Chondrocyte (in vitro differentiated cells): ENCODE results near the gene RASAL1. TPM values are rescaled to one million over a fixed set of nuclear protein-coding genes. Genes with fewer than 3 reads are reported as not detected.

Experiments used
- DNase-seq: peaks from one replicate; pipeline ENCODE4 v3.0.0; 2021; ENCODE audit warnings: mixed read lengths, low spot score
- H3K27ac Mint-ChIP-seq: one replicate; pipeline ENCODE4 v1.8.0; 2021; ENCODE audit warnings: mild to moderate bottlenecking, moderate library complexity, mixed read lengths; ENCODE audit not compliant: unreplicated experiment
- H3K27me3 Mint-ChIP-seq: 2 replicates; pipeline ENCODE4 v1.8.0; 2021; ENCODE audit warnings: low read depth, mixed read lengths
- H3K36me3 Mint-ChIP-seq: 2 replicates; pipeline ENCODE4 v1.8.0; 2021; ENCODE audit warnings: low read depth, mixed read lengths
- H3K4me1 Mint-ChIP-seq: 2 replicates; pipeline ENCODE4 v1.8.0; 2021; ENCODE audit warnings: low read depth, mild to moderate bottlenecking, mixed read lengths
- H3K4me3 Mint-ChIP-seq: one replicate; pipeline ENCODE4 v1.8.0; 2021; ENCODE audit warnings: mild to moderate bottlenecking, moderate library complexity, mixed read lengths; ENCODE audit not compliant: unreplicated experiment
- H3K9me3 Mint-ChIP-seq: 2 replicates; pipeline ENCODE4 v1.8.0; 2021; ENCODE audit warnings: low read depth, mixed read lengths
- CTCF ChIP-seq: fragments of 200-600 bp; sonication (generic); IDR thresholded peaks from 2 replicates; pipeline ENCODE4 v1.5.0; 2021; ENCODE audit warnings: antibody characterized with exemption, mild to moderate bottlenecking, moderate library complexity
- total RNA-seq: library from RNA; stranded (reverse); gene quantifications from 3 replicates; pipeline ENCODE4 v1.2.1, GENCODE V29; 2021

The RASAL1 gene
- total RNA-seq, 1 donor from 2014 or later = not detected

DNA sequence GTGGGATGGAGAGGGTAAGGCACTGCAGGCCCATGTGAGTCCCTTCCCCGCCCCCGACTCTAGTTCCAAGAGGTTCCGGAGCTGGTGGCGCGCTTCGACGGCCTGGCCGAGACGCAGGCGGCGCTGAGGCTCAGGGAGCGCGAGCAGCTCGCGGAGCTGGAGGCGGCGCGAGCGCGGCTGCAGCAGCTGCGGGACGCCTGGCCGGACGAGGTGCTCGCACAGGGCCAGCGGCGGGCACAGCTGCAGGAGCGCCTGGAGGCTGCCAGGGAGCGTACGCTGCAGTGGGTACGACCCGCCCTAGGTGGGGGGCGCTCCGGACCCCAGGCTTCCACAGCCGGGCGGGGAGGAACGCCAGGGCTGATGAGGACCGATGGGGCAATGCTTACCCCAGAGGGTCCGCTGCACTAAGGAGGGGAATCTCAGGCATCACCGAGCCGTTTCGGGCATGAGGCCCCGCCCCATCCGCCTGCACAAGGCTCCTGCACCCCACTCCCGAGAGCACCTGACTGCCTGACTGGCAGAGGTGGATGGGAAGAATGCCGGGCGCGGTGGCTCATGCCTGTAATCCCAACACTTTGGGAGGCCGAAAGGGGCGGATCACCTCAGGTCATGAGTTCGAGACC is 18.9 kb upstream of the RASAL1 start:
- H3K36me3 Mint-ChIP-seq = peaks cover 9% of the 10 kb centered on the region
- DNase-seq = no peak
- peaks cover 31% of the 10 kb centered on the region for H3K27me3 Mint-ChIP-seq
- no peaks in the 10 kb centered on the region for H3K9me3 Mint-ChIP-seq
- TF ChIP-seq CTCF = no peak
- H3K27ac Mint-ChIP-seq = no peak overlapping the region
- H3K4me3 Mint-ChIP-seq = no peak overlapping the region
- H3K4me1 Mint-ChIP-seq = peaks cover 17% of the 10 kb centered on the region

GRCh38 chr12:113152835-113153814 is 17.6 kb upstream of the RASAL1 start:
- peak overlapping the region; percentile 55 for H3K4me3 Mint-ChIP-seq
- TF ChIP-seq CTCF = peak; percentile 78
- DNase-seq = no peak
- no peak overlapping the region for H3K27ac Mint-ChIP-seq
- peaks cover 31% of the 10 kb centered on the region for H3K27me3 Mint-ChIP-seq
- no peaks in the 10 kb centered on the region for H3K9me3 Mint-ChIP-seq
- peaks cover 2% of the 10 kb centered on the region for H3K36me3 Mint-ChIP-seq
- peaks cover 18% of the 10 kb centered on the region for H3K4me1 Mint-ChIP-seq

DNA sequence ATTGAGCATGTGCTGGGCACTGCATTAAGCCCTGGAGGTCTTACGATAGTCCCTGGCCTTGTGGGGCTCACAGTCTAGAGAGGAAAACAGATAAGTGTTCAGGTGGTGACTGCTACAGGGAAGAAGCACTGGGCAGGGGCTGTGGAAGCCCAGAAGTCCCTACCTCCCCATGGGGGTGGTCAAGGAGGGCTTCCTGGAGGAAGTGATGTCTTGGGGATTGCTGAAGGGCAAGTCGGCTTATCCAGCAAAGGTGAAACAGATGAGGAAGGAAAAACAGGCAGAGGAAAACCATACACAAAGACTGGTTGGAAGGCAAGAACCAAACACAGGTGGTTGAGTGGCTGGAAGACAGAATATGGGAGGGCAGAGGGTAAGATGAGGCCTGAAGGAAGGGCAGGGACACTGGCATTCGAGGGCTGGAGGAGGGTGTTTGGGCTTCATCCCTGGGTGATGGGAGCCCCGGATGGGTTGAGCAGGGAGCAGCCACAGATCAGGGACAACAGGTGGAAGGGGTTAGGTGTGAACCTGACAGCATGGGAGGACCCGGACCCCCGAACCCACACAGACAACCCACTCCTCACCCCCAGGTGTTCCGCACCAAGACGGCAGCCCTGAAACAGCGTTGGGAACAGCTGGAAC is 16.8 kb upstream of the RASAL1 start:
- Mint-ChIP-seq H3K9me3 (peaks cover 3% of the 10 kb centered on the region), H3K4me3 (peak overlapping the region; percentile 12), H3K27me3 (peaks cover 35% of the 10 kb centered on the region), H3K36me3 (no peaks in the 10 kb centered on the region), H3K27ac (no peak overlapping the region), H3K4me1 (peaks cover 18% of the 10 kb centered on the region)
- TF ChIP-seq CTCF = no peak
- DNase-seq = no peak

DNA sequence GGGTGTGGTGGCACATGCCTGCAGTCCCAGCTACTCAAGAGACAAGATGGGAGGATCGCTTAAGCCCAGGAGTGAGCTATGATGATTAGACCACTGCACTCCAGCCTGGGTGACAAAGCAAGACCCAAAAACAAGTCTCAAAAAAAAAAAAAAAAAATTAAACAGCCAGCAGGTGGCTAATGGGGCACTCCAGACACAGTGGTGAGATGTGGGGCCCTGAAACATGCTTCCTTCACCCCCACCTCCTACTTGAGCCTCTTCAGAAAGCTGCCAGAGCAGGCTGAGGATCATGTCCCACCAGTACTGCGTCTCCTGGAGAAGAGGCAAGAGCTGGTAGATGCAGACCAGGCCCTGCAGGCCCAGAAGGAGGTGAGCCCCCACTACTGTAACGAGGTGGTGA is 16.1 kb upstream of the RASAL1 start:
- H3K9me3 Mint-ChIP-seq = peaks cover 7% of the 10 kb centered on the region
- no peak for TF ChIP-seq CTCF
- H3K36me3 Mint-ChIP-seq = no peaks in the 10 kb centered on the region
- H3K27ac Mint-ChIP-seq = no peak overlapping the region
- H3K4me1 Mint-ChIP-seq = peaks cover 18% of the 10 kb centered on the region
- peak overlapping the region; percentile 12 for H3K4me3 Mint-ChIP-seq
- peaks cover 39% of the 10 kb centered on the region for H3K27me3 Mint-ChIP-seq
- no peak for DNase-seq
